Measurements from ENCODE around the gene CD93.

DNA sequence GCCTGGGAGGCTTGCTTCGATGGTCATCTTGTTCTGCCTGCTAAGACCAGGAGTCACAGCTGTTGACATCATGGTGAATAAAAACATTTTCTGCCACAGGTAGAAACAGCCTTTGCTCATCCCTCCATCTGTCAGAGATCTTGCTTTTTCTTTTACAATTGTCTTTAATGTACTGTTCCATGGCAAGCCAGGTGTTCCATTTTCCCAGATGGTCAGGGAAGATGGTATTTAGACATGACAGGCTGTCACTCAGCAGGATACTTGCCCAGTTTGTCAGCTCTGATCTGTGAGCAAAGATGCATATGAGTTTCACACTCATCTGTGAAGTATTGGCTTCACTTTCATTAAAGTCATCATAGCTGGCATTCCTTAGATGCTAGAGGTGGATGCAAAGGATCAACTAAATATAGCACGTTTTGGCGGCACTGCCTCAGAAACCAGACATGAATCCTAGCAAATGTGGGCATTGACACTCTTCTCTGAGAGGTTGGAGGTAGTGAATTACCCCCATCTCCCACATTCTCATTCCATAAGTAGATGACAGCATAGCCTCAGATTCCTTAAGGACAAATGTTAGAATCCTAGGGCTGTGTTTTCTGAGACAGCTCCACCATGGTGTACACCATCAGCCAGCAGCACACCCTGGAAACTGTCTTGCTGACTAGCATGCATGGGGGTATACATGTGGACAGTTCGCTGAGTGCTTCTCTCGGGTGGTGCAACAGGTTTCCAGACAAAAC is 46.8 kb downstream of the CD93 start:
- TF ChIP-seq EZH2 (IDR thresholded peaks at IDR 0.05; ENCODE audit: insufficient read depth, low read length) (no peak), CTCF (IDR thresholded peaks at IDR 0.05; ENCODE audit: insufficient read depth, low read depth, low read length) (no peak)

All from astrocyte (in vitro differentiated cells and primary cell).